HCT116 (cell line): ENCODE results near the gene FLNB. TPM values are rescaled to one million over a fixed set of nuclear protein-coding genes. Genes with fewer than 3 reads are reported as not detected.

Experiments
- ATAC-seq: fragments of 200-7000 bp; cut with Tn5 transposase; 2 replicates; pipeline ENCODE4 v1.9.1; 2020; ENCODE audit warnings: mild to moderate bottlenecking, moderate library complexity
- BruUV-seq: library from RNA; stranded (reverse); fragments of 400-500 nt; replicated peaks from 2 replicates; lab custom pipeline; 2021; lab: Mats Ljungman, UMichigan
- CTCF ChIA-PET: fragments of 300-600 bp; sonication (Branson Sonifier 250); formaldehyde crosslinking; loops from one replicate; lab custom pipeline; 2021; ENCODE audit warnings: antibody characterized with exemption; lab: Charles Lee
- POLR2A ChIA-PET: fragments of 300-600, 350-600 bp; sonication (Branson Sonifier 250); formaldehyde crosslinking; loops from one replicate; lab custom pipeline; 2021; ENCODE audit warnings: antibody characterized with exemption; lab: Charles Lee
- RAD21 ChIA-PET, 2 experiments: fragments of 300-600 bp; sonication (Branson Sonifier 250); formaldehyde crosslinking; loops; one replicate each; lab custom pipeline; 2023; ENCODE audit warnings: low total read pairs in 2 of 2; ENCODE audit not compliant: uncharacterized antibody in 2 of 2, unreplicated experiment in 2 of 2, low non-redundant PET in 1 of 2; lab: Charles Lee
- DNase-seq: peaks from one replicate; pipeline ENCODE4 v3.0.0-alpha.2; 2010; ENCODE audit warnings: low read depth, low spot score
- H2AFZ ChIP-seq: fragments of 200-600 bp; shearing (Covaris generic), sonication (generic); 2 replicates; pipeline ENCODE4 v1.6.1; 2017; ENCODE audit warnings: low read depth, mixed run types, mixed read lengths, antibody characterized with exemption, low read length; ENCODE audit not compliant: poor library complexity, severe bottlenecking
- H3K27ac ChIP-seq: 2 replicates; pipeline ENCODE4 v1.5.1; 2012; ENCODE audit warnings: low read depth, low read length
- H3K27me3 ChIP-seq: fragments of 200-600 bp; sonication (generic); 2 replicates; pipeline ENCODE4 v1.6.1; 2016; ENCODE audit warnings: mixed run types, low read length, mixed read lengths; ENCODE audit not compliant: insufficient read depth
- H3K36me3 ChIP-seq, 2 experiments: fragments of 200-500 bp in 1 of 2; fragments of 200-600 bp in 1 of 2; sonication (Bioruptor generic) in 1 of 2; sonication (generic) in 1 of 2; 2 replicates each; pipeline versions ENCODE4 v1.5.1 to v1.6.1; 2014 to 2016; ENCODE audit warnings: low read length in 2 of 2, inconsistent platforms in 1 of 2, mixed read lengths in 1 of 2, mixed run types in 1 of 2; ENCODE audit not compliant: insufficient read depth in 2 of 2, control insufficient read depth in 1 of 2
- H3K4me1 ChIP-seq, 2 experiments: fragments of 200-600 bp in 1 of 2; sonication (generic) in 1 of 2; 2 replicates each; pipeline versions ENCODE4 v1.5.1 to v1.6.1; 2012 to 2017; ENCODE audit warnings: low read length in 2 of 2, inconsistent platforms in 1 of 2, mild to moderate bottlenecking in 1 of 2, mixed read lengths in 1 of 2, mixed run types in 1 of 2, moderate library complexity in 1 of 2; ENCODE audit not compliant: insufficient read depth in 2 of 2, control insufficient read depth in 1 of 2
- H3K4me2 ChIP-seq: fragments of 200-600 bp; sonication (generic); 2 replicates; pipeline ENCODE4 v1.6.1; 2017; ENCODE audit warnings: mixed run types, low read length, mixed read lengths
- H3K4me3 ChIP-seq, 2 experiments: fragments of 200-600 bp in 1 of 2; sonication (generic) in 1 of 2; replicated peaks in 1 of 2; 2 replicates each; pipeline ENCODE4 v1.5.1; 2011 to 2016; ENCODE audit warnings: low read length in 2 of 2, control low read depth in 1 of 2, low read depth in 1 of 2, mild to moderate bottlenecking in 1 of 2, mixed read lengths in 1 of 2, mixed run types in 1 of 2
- H3K79me2 ChIP-seq: fragments of 200-600 bp; sonication (generic); 2 replicates; pipeline ENCODE4 v1.6.1; 2017; ENCODE audit warnings: mild to moderate bottlenecking, mixed run types, low read length, moderate library complexity, mixed read lengths; ENCODE audit not compliant: insufficient read depth
- H3K9ac ChIP-seq: fragments of 200-600 bp; sonication (generic); 2 replicates; pipeline ENCODE4 v1.6.1; 2016; ENCODE audit warnings: low read length, mixed read lengths
- H3K9me2 ChIP-seq: fragments of 200-600 bp; sonication (generic), shearing (Covaris generic); 2 replicates; pipeline ENCODE4 v1.6.1; 2017; ENCODE audit warnings: mixed run types, mild to moderate bottlenecking, moderate library complexity; ENCODE audit not compliant: insufficient read depth
- H3K9me3 ChIP-seq, 2 experiments: fragments of 200-500 bp in 1 of 2; fragments of 200-600 bp in 1 of 2; sonication (Bioruptor generic) in 1 of 2; sonication (generic) in 1 of 2; 2 replicates each; pipeline ENCODE4 v1.6.1; 2014 to 2017; ENCODE audit warnings: low read length in 2 of 2, mixed read lengths in 2 of 2, inconsistent platforms in 1 of 2, low read depth in 1 of 2, mild to moderate bottlenecking in 1 of 2, mixed run types in 1 of 2, moderate library complexity in 1 of 2; ENCODE audit not compliant: control insufficient read depth in 1 of 2, insufficient read depth in 1 of 2
- H4K20me1 ChIP-seq: fragments of 200-600 bp; sonication (generic), shearing (Covaris generic); 2 replicates; pipeline ENCODE4 v1.6.1; 2017; ENCODE audit warnings: mixed run types, mild to moderate bottlenecking, moderate library complexity; ENCODE audit not compliant: insufficient read depth
- CBX3 ChIP-seq: IDR thresholded peaks from 2 replicates; pipeline ENCODE4 v1.6.1; 2012; ENCODE audit warnings: low read depth
- ELF1 ChIP-seq: IDR thresholded peaks from 2 replicates; pipeline ENCODE4 v1.6.1; 2012; ENCODE audit warnings: low read depth, borderline replicate concordance
- EZH2 ChIP-seq: fragments of 200-600 bp; sonication (generic); IDR thresholded peaks from 2 replicates; pipeline ENCODE4 v1.6.1; 2017; ENCODE audit warnings: antibody characterized with exemption, mixed run types
- EZH2phosphoT487 ChIP-seq: fragments of 200-600 bp; IDR thresholded peaks from 2 replicates; pipeline ENCODE4 v1.6.1; 2018; ENCODE audit warnings: antibody characterized with exemption, borderline replicate concordance
- FOSL1 ChIP-seq: IDR thresholded peaks from 2 replicates; pipeline ENCODE4 v1.6.1; 2012; ENCODE audit warnings: low read depth
- JUND ChIP-seq: IDR thresholded peaks from 2 replicates; pipeline ENCODE4 v1.6.1; 2012
- POLR2A ChIP-seq: IDR thresholded peaks from 2 replicates; pipeline ENCODE4 v1.7.0; 2011; ENCODE audit warnings: borderline replicate concordance; ENCODE audit not compliant: insufficient read depth, insufficient read length; ENCODE audit errors: extremely low read depth
- POLR2AphosphoS5 ChIP-seq: IDR thresholded peaks from 2 replicates; pipeline ENCODE4 v1.6.1; 2011; ENCODE audit warnings: mild to moderate bottlenecking, low read depth, low read length, moderate library complexity
- RAD21 ChIP-seq: IDR thresholded peaks from 2 replicates; pipeline ENCODE4 v1.6.1; 2012; ENCODE audit warnings: low read depth, mild to moderate bottlenecking
- SIN3A ChIP-seq: IDR thresholded peaks from 2 replicates; pipeline ENCODE4 v1.6.1; 2012; ENCODE audit warnings: low read depth
- SP1 ChIP-seq: IDR thresholded peaks from 2 replicates; pipeline ENCODE4 v1.6.1; 2012; ENCODE audit warnings: low read depth
- YY1 ChIP-seq: IDR thresholded peaks from 2 replicates; pipeline ENCODE4 v1.6.1; 2011; ENCODE audit warnings: low read length, low read depth, moderate library complexity, mild to moderate bottlenecking; ENCODE audit not compliant: insufficient replicate concordance; ENCODE audit errors: extremely low read depth
- ZFX ChIP-seq: fragments of 450-650 bp; IDR thresholded peaks from 2 replicates; pipeline ENCODE4 v1.6.1; 2017
- ZNF274 ChIP-seq: fragments of 200-500 bp; sonication (Bioruptor generic); IDR thresholded peaks from 2 replicates; pipeline ENCODE4 v1.6.1; 2014; ENCODE audit warnings: mild to moderate bottlenecking, low read depth, low read length, inconsistent platforms
- intact Hi-C: fragments of 100-400 bp; cut with micrococcal nuclease; formaldehyde crosslinking; loops from 2 replicates; pipeline ENCODE4 v1.10.0; 2022
- total RNA-seq: library from RNA; stranded (reverse); gene quantifications from one replicate; pipeline ENCODE4 v1.2.1, GENCODE V29; 2021; ENCODE audit not compliant: unreplicated experiment
- TF ChIP-seq, protein P1 (sequence below): IDR thresholded peaks from 2 replicates; pipeline ENCODE4 v1.6.1; 2012; ENCODE audit warnings: low read depth
- TF ChIP-seq, protein P2 (sequence below): IDR thresholded peaks from 2 replicates; pipeline ENCODE4 v1.6.1; 2012

Gene FLNB
- total RNA-seq, 1 experiment from 2014 or later: 116 TPM

DNA sequence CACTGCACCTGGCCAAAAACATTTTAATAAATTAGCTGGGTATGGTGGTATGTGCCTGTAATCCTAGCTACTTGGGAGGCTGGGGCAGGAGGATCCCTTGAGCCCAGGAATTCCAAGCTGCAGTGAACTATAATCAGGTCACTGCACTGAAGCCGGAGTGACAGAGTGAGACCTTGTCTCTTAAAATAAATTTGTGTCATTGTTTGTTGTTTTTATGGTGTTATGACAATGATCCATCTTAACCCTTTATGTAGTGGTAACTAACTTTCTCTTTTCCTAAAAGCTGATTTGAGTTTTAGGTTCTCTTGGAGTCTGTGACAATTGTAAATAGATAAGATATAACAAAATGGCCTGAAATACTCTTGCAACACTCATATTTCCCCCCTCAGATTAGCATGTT lies 20.7 kb downstream of the FLNB start:
- ChIA-PET POLR2A (no interaction called here), RAD21 (no interaction called here), CTCF (no interaction called here)
- intact Hi-C loops: no loop called here
- H4K20me1 ChIP-seq: 0 out of 2 replicates have a peak, but pooled peaks cover 9% of the 10 kb centered on the region
- no peaks in the 10 kb centered on the region for H3K9me2 ChIP-seq
- no peak for ATAC-seq
- H3K4me2 ChIP-seq: no peak overlapping the region
- H3K36me3 ChIP-seq: no peaks in the 10 kb centered on the region
- no peak overlapping the region for H3K9ac ChIP-seq
- no peaks in the 10 kb centered on the region for H3K9me3 ChIP-seq
- no TSS peak for BruUV-seq
- no peak overlapping the region for H3K4me3 ChIP-seq
- H2AFZ ChIP-seq: no peak overlapping the region
- H3K27ac ChIP-seq: no peak overlapping the region
- peaks cover 81% of the 10 kb centered on the region for H3K79me2 ChIP-seq
- DNase-seq: no peak
- TF ChIP-seq ZFX (no peak), FOSL1 (no peak), CBX3 (no peak), POLR2A (no peak), EZH2phosphoT487 (no peak), JUND (no peak), ZNF274 (no peak), RAD21 (no peak), EZH2 (no peak), POLR2AphosphoS5 (no peak), SIN3A (no peak), SP1 (no peak), YY1 (no peak), ELF1 (no peak)
- TF ChIP-seq, protein P1, sequence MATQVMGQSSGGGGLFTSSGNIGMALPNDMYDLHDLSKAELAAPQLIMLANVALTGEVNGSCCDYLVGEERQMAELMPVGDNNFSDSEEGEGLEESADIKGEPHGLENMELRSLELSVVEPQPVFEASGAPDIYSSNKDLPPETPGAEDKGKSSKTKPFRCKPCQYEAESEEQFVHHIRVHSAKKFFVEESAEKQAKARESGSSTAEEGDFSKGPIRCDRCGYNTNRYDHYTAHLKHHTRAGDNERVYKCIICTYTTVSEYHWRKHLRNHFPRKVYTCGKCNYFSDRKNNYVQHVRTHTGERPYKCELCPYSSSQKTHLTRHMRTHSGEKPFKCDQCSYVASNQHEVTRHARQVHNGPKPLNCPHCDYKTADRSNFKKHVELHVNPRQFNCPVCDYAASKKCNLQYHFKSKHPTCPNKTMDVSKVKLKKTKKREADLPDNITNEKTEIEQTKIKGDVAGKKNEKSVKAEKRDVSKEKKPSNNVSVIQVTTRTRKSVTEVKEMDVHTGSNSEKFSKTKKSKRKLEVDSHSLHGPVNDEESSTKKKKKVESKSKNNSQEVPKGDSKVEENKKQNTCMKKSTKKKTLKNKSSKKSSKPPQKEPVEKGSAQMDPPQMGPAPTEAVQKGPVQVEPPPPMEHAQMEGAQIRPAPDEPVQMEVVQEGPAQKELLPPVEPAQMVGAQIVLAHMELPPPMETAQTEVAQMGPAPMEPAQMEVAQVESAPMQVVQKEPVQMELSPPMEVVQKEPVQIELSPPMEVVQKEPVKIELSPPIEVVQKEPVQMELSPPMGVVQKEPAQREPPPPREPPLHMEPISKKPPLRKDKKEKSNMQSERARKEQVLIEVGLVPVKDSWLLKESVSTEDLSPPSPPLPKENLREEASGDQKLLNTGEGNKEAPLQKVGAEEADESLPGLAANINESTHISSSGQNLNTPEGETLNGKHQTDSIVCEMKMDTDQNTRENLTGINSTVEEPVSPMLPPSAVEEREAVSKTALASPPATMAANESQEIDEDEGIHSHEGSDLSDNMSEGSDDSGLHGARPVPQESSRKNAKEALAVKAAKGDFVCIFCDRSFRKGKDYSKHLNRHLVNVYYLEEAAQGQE: no peak
- TF ChIP-seq, protein P2, sequence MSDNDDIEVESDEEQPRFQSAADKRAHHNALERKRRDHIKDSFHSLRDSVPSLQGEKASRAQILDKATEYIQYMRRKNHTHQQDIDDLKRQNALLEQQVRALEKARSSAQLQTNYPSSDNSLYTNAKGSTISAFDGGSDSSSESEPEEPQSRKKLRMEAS: no peak
- H3K4me1 ChIP-seq: peaks cover 18 to 26% of the 10 kb centered on the region in 2 experiments
- H3K27me3 ChIP-seq: no peaks in the 10 kb centered on the region
